HG02840 (cell line): ENCODE data around the gene ABHD16B.
"Not testable (repeated sequence)": the region's sequence is repeated elsewhere in the genome, so short reads cannot be mapped to it uniquely, and the experiment has no call there.

Experiments
- ATAC-seq: cut with Tn5 transposase; IDR thresholded peaks from one replicate; pipeline ENCODE4 v1.9.1; 2021; ENCODE audit warnings: mild to moderate bottlenecking, moderate library complexity, moderate number of reproducible peaks; ENCODE audit not compliant: unreplicated experiment, low FRiP score

The ABHD16B gene

GRCh38 chr20:63833776-63834490, 27.4 kb upstream of the ABHD16B start:
- no peak for ATAC-seq

GRCh38 chr20:63834491-63834880, 26.8 kb upstream of the ABHD16B start:
- no peak for ATAC-seq

GRCh38 chr20:63835021-63835858, 26.1 kb upstream of the ABHD16B start:
- ATAC-seq = no peak

- no peak for ATAC-seq
Measured at GRCh38 chr20:63836458-63837344, 24.6 kb upstream of the ABHD16B start.

- no peak for ATAC-seq
Measured at GRCh38 chr20:63837479-63837878, 23.8 kb upstream of the ABHD16B start.

- ATAC-seq = no peak
Measured at GRCh38 chr20:63839620-63840019, 21.7 kb upstream of the ABHD16B start.

- no peak for ATAC-seq
Measured at GRCh38 chr20:63840405-63840828, 20.9 kb upstream of the ABHD16B start.

GRCh38 chr20:63842258-63842657, 19.0 kb upstream of the ABHD16B start:
- ATAC-seq = no peak

- no peak for ATAC-seq
Measured at GRCh38 chr20:63843222-63843621, 18.1 kb upstream of the ABHD16B start.

GRCh38 chr20:63843778-63844177, 17.5 kb upstream of the ABHD16B start:
- no peak for ATAC-seq

- ATAC-seq = no peak
Measured at GRCh38 chr20:63844511-63844991, 16.7 kb upstream of the ABHD16B start.

- ATAC-seq = no peak
Measured at GRCh38 chr20:63846128-63846771, 15.0 kb upstream of the ABHD16B start.

- no peak for ATAC-seq
Measured at GRCh38 chr20:63846888-63847236, 14.4 kb upstream of the ABHD16B start.

GRCh38 chr20:63847237-63848002, 13.9 kb upstream of the ABHD16B start:
- no peak for ATAC-seq

- no peak for ATAC-seq
Measured at GRCh38 chr20:63848003-63848911, 13.0 kb upstream of the ABHD16B start.

- ATAC-seq = peak; percentile 74
Measured at GRCh38 chr20:63850689-63851547, 10.4 kb upstream of the ABHD16B start.

GRCh38 chr20:63851548-63851943, 9.8 kb upstream of the ABHD16B start:
- ATAC-seq = not testable (repeated sequence)

- ATAC-seq = not testable (repeated sequence)
Measured at GRCh38 chr20:63853733-63854068, 7.6 kb upstream of the ABHD16B start.
